MCF 10A (cell line): ENCODE data around the gene NLRP8. TPM values are rescaled to one million over a fixed set of nuclear protein-coding genes. Genes with fewer than 3 reads are reported as not detected.

ENCODE experiments used
- BruUV-seq: library from RNA; stranded (reverse); fragments of 400-500 nt; replicated peaks from 2 replicates; lab custom pipeline; 2021; lab: Mats Ljungman, UMichigan
- CTCF ChIA-PET: fragments of 300-600 bp; sonication (Branson Sonifier 250); formaldehyde crosslinking; extraction: SDS; loops from one replicate; lab custom pipeline; 2021; ENCODE audit warnings: antibody characterized with exemption, inconsistent platforms; lab: Yijun Ruan, JAX
- POLR2A ChIA-PET: fragments of 300-600, 350-650 bp; sonication (Branson Sonifier 250); formaldehyde crosslinking; extraction: SDS; loops from one replicate; lab custom pipeline; 2020; ENCODE audit warnings: antibody characterized with exemption, inconsistent platforms; lab: Yijun Ruan, JAX
- DNase-seq: peaks from one replicate; pipeline ENCODE4 v3.0.0-alpha.2; 2018; ENCODE audit not compliant: unreplicated experiment
- H3K27ac Mint-ChIP-seq: one replicate; pipeline ENCODE4 v1.8.0; 2022; ENCODE audit warnings: mild to moderate bottlenecking, low read depth, mixed read lengths; ENCODE audit not compliant: unreplicated experiment
- H3K27me3 Mint-ChIP-seq: one replicate; pipeline ENCODE4 v1.8.0; 2022; ENCODE audit warnings: mixed read lengths; ENCODE audit not compliant: insufficient read depth, unreplicated experiment
- H3K36me3 Mint-ChIP-seq: one replicate; pipeline ENCODE4 v1.8.0; 2022; ENCODE audit warnings: mild to moderate bottlenecking, moderate library complexity, mixed read lengths; ENCODE audit not compliant: insufficient read depth, unreplicated experiment
- H3K4me1 Mint-ChIP-seq: one replicate; pipeline ENCODE4 v1.8.0; 2022; ENCODE audit warnings: mixed read lengths; ENCODE audit not compliant: insufficient read depth, unreplicated experiment
- H3K4me3 Mint-ChIP-seq: one replicate; pipeline ENCODE4 v1.8.0; 2022; ENCODE audit warnings: mild to moderate bottlenecking, moderate library complexity, mixed read lengths; ENCODE audit not compliant: unreplicated experiment
- H3K9me3 Mint-ChIP-seq: one replicate; pipeline ENCODE4 v1.8.0; 2022; ENCODE audit warnings: mixed read lengths; ENCODE audit not compliant: unreplicated experiment
- intact Hi-C: fragments of 100-400 bp; cut with micrococcal nuclease; formaldehyde crosslinking; loops from 2 replicates; pipeline ENCODE4 v1.14.1; 2022
- total RNA-seq: library from RNA; stranded (reverse); gene quantifications from 2 replicates; pipeline ENCODE4 v1.2.3, GENCODE V29; 2022
- TF ChIP-seq, protein P1 (sequence below): fragments of 200-600 bp; IDR thresholded peaks from one replicate; pipeline ENCODE4 v1.8.0; 2022; ENCODE audit warnings: antibody characterized with exemption, mild to moderate bottlenecking; ENCODE audit not compliant: unreplicated experiment

NLRP8 gene
- total RNA-seq, 1 experiment from 2014 or later: not detected

DNA sequence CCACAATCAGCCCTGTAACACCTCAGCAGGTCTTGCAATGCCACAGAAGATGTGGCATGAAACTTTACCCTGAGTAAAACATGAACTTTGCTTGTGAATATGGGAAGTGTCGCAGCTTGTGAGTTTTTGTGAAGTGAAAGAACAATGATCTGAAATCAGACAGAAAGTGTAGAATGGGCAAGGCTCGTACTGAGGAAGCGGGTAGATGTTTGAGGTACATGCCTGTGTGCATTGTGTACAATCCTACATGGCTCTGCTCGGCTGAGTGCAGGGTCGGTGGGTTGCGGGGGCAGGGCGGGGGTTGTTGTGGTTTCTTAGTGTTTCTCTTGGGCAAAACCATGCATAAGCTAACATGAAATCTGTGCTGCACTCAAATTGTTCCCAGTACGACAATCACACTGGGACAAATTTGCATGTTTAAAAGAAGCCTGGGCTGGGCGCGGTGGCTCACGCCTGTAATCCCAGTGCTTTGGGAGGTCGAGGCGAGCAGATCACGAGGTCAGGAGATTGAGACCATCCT is 16.6 kb upstream of the NLRP8 start:
- Mint-ChIP-seq H3K9me3 (peaks cover 35% of the 10 kb centered on the region), H3K4me3 (no peak overlapping the region), H3K27me3 (no peaks in the 10 kb centered on the region), H3K36me3 (no peaks in the 10 kb centered on the region), H3K4me1 (no peaks in the 10 kb centered on the region), H3K27ac (no peak overlapping the region)
- BruUV-seq: no TSS peak
- TF ChIP-seq, protein P1, sequence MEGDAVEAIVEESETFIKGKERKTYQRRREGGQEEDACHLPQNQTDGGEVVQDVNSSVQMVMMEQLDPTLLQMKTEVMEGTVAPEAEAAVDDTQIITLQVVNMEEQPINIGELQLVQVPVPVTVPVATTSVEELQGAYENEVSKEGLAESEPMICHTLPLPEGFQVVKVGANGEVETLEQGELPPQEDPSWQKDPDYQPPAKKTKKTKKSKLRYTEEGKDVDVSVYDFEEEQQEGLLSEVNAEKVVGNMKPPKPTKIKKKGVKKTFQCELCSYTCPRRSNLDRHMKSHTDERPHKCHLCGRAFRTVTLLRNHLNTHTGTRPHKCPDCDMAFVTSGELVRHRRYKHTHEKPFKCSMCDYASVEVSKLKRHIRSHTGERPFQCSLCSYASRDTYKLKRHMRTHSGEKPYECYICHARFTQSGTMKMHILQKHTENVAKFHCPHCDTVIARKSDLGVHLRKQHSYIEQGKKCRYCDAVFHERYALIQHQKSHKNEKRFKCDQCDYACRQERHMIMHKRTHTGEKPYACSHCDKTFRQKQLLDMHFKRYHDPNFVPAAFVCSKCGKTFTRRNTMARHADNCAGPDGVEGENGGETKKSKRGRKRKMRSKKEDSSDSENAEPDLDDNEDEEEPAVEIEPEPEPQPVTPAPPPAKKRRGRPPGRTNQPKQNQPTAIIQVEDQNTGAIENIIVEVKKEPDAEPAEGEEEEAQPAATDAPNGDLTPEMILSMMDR: no peak
- no peak for DNase-seq
- intact Hi-C loops: no loop called here
- ChIA-PET CTCF (no interaction called here), POLR2A (no interaction called here)

DNA sequence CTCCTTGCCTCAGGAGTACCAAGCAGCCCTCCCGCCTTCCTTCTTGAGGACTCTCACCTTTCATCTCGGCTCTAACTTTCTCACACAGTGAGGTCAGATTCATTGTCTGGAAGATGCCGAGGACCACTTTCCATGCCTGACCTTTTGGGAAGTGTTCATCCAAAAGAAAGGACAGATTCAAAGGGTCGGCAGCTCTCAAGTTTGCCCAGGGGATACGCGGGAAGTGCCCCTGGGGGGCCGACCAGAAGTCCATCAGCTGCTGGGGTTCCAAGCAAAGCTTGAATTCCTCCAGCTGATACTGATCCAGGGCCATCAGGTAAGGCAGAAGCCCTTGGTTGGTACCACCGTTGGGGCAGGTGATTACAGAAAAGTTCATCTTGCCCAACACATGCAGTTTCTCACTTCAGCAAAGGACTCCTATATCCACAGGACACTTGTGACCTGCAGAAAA is 15.7 kb upstream of the NLRP8 start, which contains the start of gene NLRP13:
NLRP13 (minus strand) TSS at position 401 of the 451 bp plus-strand sequence; CDS start at position 376, 25 bp downstream.
- Mint-ChIP-seq H3K9me3 (peaks cover 35% of the 10 kb centered on the region), H3K4me3 (no peak within 1 kb of the TSS), H3K27ac (no peak within 1 kb of the TSS), H3K36me3 (peaks cover 1% of the 10 kb centered on the region), H3K4me1 (no peaks in the 10 kb centered on the region), H3K27me3 (no peaks in the 10 kb centered on the region)
- ChIA-PET POLR2A (no interaction called here), CTCF (no interaction called here)
- DNase-seq: no peak
- no TSS peak for BruUV-seq
- intact Hi-C loops: no loop called here
- TF ChIP-seq, protein P1: no peak

DNA sequence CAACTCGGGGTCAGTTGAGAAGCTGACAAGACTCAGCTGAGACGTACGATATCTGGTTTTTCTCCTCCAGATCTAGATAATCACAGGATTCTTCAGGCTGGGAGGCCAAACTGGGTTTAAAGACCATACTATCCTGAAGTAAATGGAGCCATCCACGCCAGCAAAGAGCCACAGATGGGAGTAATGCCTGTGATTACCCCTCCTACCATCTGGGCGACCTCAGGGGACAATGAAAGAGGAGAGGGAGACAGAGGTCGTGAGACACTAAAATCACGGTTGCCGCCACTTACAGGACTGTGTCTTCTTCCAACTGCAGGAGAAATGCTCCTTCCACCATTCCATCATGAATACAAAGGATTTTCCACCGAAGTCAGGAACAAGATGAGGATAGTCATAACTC is 12.4 kb upstream of the NLRP8 start:
- H3K9me3 Mint-ChIP-seq: peaks cover 36% of the 10 kb centered on the region
- intact Hi-C loops: no loop called here

DNA sequence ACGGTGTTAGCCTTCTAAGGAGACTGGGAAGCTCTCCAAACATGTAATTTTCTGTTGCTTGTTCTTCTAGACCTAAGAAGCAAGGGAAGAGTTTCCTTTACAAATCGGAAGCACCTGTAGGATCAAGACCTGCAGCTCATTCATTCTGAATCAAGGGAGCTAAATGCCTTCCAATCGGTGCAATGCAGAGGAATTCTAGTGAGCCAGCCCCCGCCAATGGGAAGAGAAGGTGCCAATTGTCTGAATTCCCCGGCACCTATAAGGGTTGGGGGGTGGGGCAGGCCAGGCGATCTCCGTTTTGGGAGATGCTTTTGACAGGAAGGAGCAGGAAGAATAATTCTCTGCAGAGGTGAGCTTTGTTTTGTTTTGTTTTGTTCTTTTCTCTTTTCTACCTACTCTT is 8.4 kb upstream of the NLRP8 start:
- DNase-seq: no peak
- intact Hi-C loops: no loop called here
- Mint-ChIP-seq H3K9me3 (peaks cover 33% of the 10 kb centered on the region), H3K36me3 (peaks cover 6% of the 10 kb centered on the region), H3K4me3 (no peak overlapping the region), H3K27ac (no peak overlapping the region), H3K27me3 (no peaks in the 10 kb centered on the region), H3K4me1 (no peaks in the 10 kb centered on the region)
- ChIA-PET POLR2A (no interaction called here), CTCF (no interaction called here)
- TF ChIP-seq, protein P1: no peak
- BruUV-seq: no TSS peak

More for the DNA sequence above, 12.4 kb upstream of the NLRP8 start:
- Mint-ChIP-seq H3K36me3 (peaks cover 6% of the 10 kb centered on the region), H3K4me1 (no peaks in the 10 kb centered on the region), H3K27me3 (no peaks in the 10 kb centered on the region), H3K4me3 (no peak overlapping the region), H3K27ac (no peak overlapping the region)
- ChIA-PET POLR2A (interaction anchor here (0.6 kb wide), 1 partner anchor 716 kb away, joined by 3 read pairs; no protein-coding TSS in a partner anchor), CTCF (no interaction called here)
- BruUV-seq: no TSS peak
- no peak for DNase-seq
- TF ChIP-seq, protein P1: no peak
